Measurements from ENCODE around the gene SULF2.

Gene SULF2

DNA sequence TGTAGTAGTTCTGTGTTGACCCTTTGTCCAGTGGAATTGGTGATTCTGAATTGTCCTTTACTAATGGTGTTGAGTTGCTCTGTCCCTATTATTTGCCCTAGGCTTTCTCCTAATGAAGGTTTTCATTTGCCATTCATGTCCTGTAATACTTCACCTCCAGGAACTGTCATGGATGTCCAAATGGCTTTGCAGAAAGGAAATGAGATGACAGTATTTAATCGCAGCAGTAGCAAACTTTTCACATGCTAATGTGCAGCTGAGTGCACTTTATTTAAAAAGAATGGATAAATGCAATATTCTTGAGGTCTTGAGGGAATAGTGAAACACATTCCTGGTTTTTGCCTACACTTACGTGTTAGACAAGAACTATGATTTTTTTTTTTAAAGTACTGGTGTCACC lies 131.4 kb downstream of the SULF2 start:
- intact Hi-C loops (cut with DNase I), result no loop called here

DNA sequence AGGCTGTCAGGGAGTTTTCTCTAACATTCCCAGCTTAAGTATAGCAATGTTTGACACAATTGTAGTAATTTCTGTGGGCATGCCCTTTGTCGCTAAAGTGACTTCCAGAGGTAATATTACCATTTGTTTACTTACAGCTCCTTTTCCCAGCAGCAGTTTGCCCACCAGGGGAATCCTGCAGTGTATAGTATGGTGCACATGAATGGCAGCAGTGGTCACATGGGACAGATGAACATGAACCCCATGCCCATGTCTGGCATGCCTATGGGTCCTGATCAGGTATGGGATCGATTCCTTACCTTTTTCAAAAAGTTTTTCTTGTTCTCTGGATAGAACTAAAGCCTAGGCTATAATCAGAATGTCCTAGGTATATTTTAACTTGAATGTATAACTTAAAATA lies 132.5 kb downstream of the SULF2 start:
- no peak for DNase-seq
- intact Hi-C loops (cut with DNase I), result no loop called here

More for the DNA sequence above, 131.4 kb downstream of the SULF2 start:
- no peak for DNase-seq

DNA sequence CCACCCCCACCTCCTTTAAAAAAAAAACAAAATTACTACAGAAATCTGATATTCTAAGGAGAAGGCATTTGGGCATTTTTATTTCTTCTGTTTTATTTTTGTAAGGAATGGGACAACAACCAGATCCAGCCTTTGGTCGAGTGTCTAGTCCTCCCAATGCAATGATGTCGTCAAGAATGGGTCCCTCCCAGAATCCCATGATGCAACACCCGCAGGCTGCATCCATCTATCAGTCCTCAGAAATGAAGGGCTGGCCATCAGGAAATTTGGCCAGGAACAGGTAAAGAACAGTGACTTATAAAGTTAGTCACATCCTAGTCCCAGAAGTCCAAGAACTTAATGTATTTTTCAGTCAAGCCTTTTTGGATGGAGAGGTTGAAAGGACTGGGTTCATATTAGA lies 133.0 kb downstream of the SULF2 start:
- DNase-seq, result no peak
- intact Hi-C loops (cut with DNase I), result no loop called here

DNA sequence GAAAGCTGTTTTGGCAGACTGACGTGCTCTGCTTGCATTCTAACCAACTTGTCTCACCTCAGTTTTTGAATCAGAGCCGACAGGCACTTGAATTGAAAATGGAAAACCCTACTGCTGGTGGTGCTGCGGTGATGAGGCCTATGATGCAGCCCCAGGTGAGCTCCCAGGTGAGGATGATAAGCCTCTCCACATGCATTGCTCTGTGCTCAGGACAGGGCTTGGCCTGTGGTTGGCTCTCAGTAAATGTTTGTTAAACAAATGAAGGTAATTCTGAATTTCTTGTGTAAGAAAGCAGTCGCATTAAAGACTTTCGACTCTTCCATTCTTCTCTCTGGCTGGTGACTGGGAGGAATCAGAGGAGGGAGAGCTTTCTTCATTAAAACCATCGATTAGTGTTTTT lies 136.3 kb downstream of the SULF2 start:
- DNase-seq, result no peak
- intact Hi-C loops (cut with DNase I), result no loop called here

DNA sequence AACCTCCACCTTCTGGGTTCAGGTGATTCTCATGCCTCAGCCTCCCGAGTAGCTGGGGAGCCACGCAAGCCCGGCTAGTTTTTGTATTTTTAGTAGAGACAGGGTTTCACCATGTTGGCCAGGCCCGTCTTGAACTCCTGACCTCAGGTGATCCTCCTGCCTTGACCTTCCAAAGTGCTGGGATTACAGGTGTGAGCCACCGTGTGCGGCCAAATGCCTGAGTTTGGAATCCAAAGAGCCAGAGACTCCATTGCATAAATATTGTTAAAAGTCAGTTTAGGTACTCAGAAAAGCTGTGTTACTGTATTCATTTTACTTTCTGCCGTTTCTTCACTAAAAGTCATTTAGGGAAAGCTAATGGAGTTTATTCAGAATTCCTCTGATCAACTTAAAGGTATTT lies 137.3 kb downstream of the SULF2 start:
- no peak for DNase-seq
- intact Hi-C loops (cut with DNase I), result no loop called here

DNA sequence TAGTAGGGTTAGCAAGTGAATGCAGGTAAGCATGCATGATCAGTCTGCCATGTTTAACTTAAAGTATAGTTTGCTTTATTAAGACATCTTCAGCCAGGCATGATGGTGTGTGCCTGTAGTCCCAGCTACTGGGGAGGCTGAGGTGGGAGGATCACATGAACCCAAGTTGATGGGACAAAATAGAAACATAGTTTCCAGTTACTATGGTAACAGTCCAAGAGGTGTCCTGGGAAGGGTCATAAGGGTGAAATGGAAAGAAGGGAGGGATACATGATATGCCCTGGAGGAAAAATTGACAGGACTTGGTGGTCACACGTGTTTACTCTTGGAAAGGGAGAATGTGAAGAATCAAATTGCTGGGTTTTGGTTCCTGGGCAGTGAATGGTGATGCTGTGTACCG lies 139.6 kb downstream of the SULF2 start:
- no peak for DNase-seq
- intact Hi-C loops (cut with DNase I), result no loop called here

DNA sequence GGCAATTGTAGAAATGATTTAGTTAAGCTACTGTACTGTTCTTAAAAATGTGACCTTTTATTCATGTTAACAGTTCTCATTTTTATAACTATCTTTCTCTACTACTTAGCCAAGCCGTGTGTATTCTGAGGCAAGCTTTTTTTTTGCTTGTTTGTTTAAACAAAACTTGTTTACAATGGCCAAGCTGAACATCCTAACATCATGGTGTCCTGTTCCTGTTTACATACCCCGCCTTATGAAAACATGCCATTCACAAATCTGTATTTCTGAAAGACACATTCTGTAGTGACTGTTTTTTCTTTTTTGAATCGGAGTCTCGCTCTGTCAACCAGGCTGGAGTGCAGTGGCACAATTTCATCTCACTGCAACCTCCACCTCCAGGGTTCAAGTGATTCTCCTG lies 142.7 kb downstream of the SULF2 start:
- no peak for DNase-seq
- intact Hi-C loops (cut with DNase I), result no loop called here

DNA sequence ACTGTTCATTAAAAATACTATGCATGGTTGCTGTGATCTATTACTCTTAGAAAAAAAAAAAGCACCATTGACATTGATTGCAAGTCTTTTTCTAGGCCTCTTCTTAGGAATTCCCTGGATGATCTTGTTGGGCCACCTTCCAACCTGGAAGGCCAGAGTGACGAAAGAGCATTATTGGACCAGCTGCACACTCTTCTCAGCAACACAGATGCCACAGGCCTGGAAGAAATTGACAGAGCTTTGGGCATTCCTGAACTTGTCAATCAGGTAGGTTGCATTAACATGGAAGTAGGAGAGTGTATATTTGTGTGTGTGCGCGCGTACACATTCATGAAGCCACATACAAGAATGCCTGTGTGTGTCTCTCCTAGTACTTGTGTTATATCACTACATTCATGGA lies 143.2 kb downstream of the SULF2 start:
- DNase-seq, result no peak
- intact Hi-C loops (cut with DNase I), result no loop called here

DNA sequence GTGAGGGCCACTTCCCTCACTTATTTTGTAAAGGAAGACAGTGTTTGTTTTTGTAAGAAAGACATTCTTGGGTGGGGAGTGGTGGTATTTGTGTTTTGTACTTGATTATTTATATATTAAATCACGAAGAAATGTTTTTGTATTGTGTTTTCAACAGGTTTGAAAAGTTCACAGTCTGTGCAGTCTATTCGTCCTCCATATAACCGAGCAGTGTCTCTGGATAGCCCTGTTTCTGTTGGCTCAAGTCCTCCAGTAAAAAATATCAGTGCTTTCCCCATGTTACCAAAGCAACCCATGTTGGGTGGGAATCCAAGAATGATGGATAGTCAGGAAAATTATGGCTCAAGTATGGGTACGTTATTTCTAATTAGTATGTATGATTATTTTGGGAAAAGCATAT lies 146.4 kb downstream of the SULF2 start:
- no peak for DNase-seq
- intact Hi-C loops (cut with DNase I), result no loop called here

DNA sequence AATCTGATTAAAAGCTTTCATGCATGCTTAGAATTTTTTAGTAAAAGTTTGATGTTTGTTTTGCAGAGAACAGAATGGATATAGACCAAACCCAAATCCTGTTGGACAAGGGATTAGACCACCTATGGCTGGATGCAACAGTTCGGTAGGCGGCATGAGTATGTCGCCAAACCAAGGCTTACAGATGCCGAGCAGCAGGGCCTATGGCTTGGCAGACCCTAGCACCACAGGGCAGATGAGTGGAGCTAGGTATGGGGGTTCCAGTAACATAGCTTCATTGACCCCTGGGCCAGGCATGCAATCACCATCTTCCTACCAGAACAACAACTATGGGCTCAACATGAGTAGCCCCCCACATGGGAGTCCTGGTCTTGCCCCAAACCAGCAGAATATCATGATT lies 150.0 kb downstream of the SULF2 start:
- DNase-seq, result no peak
- intact Hi-C loops (cut with DNase I), result no loop called here

DNA sequence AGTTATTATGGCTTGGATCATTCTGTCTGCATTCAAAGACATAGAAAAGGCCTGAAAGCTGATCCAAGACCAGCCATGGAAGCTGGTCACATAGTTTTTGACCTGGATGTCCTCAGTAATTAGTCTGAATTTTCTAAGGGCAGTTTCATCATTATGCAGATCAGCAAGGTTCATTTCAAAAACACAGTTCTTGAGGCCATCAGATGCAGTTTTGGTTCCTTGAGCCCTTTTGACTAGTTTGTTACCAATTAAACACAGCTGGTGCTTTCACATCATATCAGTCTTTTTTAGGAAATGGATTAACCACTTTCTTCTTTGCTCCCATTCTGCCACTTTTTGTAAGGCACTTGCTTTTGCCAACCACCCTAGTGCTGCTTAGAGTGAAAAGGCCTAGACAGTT lies 154.2 kb downstream of the SULF2 start:
- intact Hi-C loops (cut with DNase I), result no loop called here
- DNase-seq, result no peak

DNA sequence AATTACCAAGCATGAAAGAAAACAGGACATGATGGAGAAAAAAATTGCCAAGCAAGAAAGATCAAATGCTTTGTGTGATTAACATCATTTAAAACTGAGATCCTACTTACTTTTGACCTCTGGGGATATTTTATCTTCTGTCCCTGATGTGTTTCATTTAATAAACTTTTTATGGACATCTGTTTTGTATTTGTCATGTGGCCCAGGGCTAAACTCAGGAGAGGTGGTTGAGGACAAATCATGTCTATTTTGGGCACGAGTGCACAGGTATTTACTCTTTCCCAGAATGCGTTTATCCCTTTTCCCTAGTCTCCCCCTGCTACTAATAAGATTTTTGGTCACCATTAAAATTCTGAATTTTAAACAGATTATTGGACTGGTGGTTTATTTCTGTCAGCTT lies 155.4 kb downstream of the SULF2 start:
- intact Hi-C loops (cut with DNase I), result no loop called here
- no peak for DNase-seq

DNA sequence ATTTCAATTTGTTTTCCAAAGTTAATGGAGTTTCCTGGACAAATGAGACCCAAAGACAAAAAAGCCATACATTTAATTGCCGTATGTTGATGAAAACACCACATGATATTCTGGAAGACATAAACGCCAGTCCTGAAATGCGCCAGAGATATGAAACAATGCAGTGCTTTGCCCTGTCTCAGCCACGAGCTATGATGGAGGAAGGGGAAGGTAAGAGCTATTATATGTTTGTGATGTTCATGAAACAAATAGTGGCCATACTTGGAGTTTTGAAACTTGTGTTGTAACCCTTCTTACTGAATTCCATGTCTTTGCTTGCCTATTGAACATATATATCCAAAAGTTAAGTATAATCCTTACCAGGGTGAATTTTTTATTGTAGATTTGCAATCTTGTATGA lies 157.7 kb downstream of the SULF2 start:
- intact Hi-C loops (cut with DNase I), result no loop called here
- DNase-seq, result no peak

DNA sequence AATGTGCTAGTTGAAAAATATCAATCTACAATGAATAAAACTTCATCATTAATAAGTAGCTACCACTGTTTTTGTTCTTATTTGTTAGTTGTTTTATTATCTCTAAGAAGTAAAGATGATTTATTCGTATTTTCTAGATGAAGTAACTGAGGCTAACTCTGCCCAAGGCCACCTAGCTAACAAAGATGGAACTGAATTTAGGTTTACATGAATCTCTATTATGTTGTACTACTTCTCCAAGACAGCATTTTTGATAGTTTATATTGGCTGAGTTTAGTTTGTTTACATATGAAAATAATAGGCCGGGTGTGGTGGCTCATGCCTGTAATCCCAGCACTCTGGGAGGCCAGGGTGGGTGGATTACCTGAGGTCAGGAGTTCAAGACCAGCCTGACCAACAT lies 162.1 kb downstream of the SULF2 start:
- DNase-seq, result no peak
- intact Hi-C loops (cut with DNase I), result no loop called here

DNA sequence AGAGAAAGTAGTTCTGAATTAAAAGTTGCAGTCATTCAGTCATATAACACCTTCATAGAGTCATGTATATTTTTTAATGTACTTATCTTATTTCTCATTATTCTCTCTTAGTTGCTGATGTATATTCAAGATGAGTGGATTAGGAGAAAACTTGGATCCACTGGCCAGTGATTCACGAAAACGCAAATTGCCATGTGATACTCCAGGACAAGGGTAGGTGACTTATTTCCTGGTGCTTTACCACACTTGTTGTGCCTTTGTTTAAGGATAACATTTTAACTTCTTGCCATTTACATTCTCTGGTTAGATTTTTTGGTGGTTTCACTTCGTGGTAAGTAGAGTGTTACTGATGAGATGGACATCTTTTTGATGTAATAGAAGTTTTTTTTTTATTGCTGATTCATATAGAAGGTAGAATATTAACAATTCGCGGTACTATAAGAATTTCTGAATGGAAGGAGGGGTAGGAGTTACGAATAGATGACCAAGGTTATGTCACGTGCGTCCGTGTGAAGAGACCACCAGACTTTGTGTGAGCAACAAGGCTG lies 163.1 kb downstream of the SULF2 start:
- intact Hi-C loops (cut with DNase I), result no loop called here
- DNase-seq, result no peak

DNA sequence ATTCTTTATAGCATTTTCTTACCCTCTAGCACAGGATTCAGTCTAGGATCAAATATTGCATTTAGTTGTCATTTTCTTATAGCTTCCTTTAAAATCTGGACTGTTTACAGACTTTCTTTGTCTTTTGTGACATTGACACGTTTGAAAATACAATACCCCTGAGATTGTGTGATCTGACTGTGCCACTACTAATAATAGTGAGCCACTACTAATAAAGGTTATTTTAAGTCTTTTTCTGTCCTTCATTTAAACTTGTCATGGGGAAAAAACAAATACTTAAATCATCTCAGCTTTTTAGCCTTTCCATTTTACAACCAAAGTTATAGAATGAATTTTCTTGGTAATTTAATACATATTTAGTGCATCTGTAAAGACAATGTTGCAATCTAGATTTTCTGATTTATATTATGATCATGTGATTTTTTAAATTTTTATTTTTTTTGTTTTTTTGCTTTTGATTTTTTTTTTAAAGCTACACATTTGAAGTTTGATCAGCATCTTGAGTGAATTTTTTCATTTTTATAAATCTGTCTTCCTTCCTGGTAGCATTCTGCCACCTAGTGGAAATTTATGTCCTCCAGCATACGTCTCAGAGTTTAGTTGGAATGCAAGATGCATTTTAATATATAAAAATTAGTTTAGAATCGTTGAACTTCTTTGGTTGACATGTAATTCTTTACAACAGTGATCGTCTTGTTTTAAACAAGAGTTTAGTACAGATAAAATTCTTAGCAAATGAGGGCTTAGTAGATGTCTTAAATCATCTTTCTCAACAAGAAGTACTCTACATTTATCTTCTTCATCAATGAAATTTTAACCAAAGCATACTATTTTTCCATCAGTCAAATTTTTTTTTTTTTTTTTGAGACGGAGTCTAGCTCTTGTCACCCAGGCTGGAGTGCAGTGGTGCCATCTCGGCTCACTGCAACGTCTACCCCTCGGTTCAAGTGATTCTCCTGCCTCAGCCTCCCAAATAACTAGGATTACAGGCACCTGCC lies 164.2 kb downstream of the SULF2 start:
- peak in 8 of 42 donors; percentile 6 to 40 (median 11) for DNase-seq
- intact Hi-C loops (cut with DNase I), result no loop called here

DNA sequence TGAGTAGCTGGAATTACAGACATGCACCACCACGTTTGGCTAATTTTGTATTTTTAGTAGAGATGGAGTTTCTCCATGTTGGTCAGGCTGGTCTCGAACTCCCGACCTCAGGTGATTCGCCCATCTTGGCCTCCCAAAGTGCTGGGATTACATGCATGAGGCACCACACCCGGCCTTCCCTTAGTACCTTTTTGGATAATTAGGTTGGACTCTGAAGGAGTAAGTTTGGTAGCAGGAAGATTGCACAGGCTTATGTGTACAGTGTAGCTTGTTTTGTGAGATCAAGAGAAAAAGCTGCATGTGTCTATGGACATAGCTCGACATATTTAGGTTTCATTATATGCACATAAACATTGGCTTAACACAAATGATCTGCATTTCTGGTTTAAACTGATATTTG lies 166.8 kb downstream of the SULF2 start:
- intact Hi-C loops (cut with DNase I), result loop anchor here (10.0 kb wide), 1 partner anchor 414 kb away; no protein-coding TSS in a partner anchor

DNA sequence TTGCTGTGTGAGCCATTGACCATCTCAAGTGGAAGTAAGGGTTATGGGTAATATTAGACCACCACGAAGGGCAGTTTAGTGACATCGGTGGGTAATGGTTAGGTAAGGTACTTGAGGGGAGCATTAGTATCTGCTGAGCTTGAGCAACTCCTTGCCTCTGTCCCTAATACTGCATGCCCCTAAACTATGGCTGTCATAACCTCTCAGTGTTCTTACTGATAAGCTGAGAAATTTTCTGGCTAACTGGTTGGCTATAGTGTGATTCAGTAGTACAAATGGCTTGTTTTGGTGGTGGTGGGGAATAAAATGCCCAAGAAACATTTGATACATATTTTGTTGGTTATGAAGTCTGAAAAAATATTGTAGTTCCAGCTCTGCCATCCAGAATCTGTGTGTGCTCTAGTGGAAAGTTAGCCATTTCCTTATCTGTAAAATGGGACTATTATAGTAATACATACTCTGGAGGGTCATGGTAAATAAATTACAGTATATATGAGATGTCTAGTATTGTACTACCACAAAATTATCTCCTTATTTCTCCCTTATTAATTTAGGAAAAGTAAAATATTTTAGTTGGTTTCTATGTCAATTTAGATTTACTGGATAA lies 170.5 kb downstream of the SULF2 start:
- no peak for DNase-seq
- intact Hi-C loops (cut with DNase I), result loop anchor here (10.0 kb wide), 1 partner anchor 410 kb away; no protein-coding TSS in a partner anchor

More for the DNA sequence above, 166.8 kb downstream of the SULF2 start:
- DNase-seq, result no peak

DNA sequence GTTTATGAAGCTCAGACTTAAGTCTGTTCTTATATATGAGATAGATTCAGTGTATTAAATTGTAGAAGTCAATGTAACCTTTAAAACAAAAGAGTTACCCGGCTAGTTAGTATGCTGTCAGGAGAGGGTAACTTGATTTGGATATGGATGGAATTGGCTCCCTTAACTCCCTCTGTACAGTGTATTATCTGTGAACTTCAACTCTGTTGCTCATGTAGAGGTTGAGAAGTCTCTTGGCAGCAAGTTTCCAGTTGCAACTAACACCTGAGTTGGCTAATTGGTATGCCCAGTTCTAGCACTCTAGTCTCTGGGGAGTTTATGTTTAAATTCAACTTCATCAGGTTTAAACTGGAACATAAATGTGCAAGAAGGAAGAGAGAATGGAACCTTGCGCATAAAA lies 172.6 kb downstream of the SULF2 start:
- no peak for DNase-seq
- intact Hi-C loops (cut with DNase I), result loop anchor here (10.0 kb wide), 1 partner anchor 408 kb away; no protein-coding TSS in a partner anchor

DNA sequence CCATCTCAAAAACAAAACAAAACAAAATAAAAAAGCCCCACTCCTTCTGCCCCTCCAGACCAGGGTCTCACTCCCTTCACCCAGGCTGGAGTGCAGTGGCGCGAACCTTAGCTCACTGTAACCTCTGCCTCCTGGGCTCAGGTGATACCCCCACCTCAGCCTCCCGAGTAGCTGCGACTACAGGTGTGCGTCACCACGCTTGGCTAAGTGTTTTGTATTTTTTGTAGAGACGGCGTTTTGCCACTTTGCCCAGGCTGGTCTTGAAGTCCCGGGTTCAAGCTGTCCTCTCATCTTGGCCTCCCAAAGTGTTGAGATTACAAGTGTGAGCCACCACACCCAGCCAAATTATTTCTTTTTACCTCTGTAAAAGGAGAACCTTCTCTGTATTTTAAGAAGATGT lies 173.5 kb downstream of the SULF2 start:
- DNase-seq, result no peak
- intact Hi-C loops (cut with DNase I), result loop anchor here (10.0 kb wide), 1 partner anchor 407 kb away; no protein-coding TSS in a partner anchor

Data from head of caudate nucleus (tissue), 42 donors.